ENCODE data around the gene GOLGA6A.
A peak's percentile ranks its signal among the peaks of the same experiment; 100 is the strongest.
"Not testable (repeated sequence)": the region's sequence is repeated elsewhere in the genome, so short reads cannot be mapped to it uniquely, and the experiment has no call there.

Gene GOLGA6A, protein sequence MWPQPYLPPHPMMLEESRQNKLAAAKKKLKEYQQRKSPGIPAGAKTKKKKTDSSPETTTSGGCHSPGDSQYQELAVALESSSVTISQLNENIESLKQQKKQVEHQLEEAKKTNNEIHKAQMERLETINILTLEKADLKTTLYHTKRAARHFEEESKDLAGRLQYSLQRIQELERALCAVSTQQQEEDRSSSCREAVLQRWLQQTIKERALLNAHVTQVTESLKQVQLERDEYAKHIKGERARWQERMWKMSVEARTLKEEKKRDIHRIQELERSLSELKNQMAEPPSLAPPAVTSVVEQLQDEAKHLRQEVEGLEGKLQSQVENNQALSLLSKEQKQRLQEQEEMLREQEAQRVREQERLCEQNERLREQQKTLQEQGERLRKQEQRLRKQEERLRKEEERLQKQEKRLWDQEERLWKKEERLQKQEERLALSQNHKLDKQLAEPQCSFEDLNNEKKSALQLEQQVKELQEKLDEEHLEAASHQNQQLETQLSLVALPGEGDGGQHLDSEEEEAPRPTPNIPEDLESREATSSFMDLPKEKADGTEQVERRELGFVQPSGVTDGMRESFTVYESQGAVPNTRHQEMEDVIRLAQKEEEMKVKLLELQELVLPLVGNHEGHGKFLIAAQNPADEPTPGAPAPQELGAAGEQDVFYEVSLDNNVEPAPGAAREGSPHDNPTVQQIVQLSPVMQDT

DNA sequence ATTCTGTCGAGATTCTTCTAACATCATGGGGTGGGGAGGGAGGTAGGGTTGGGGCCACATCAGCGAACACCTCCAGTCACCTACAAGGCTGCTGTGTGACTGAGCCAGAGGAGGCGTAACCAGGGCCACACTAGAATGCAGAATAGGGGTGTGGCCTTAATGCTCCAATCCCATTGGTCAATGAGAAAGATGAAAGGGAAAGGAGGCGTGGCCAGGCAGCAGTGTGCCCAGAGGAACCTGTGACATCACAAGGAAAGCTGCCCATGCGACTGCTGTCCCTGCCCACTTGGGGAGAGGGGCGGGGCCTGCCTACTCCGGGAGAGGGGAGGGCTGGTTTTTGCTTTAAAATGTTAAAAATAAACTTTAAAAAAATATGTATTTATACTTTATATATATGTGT is at the start of gene GOLGA6A:
GOLGA6A (minus strand) TSS at position 101 of the 400 bp plus-strand sequence; CDS start at position 60, 41 bp downstream.
- not testable (repeated sequence) for DNase-seq (ENCODE audit: low read depth, low spot score)

DNA sequence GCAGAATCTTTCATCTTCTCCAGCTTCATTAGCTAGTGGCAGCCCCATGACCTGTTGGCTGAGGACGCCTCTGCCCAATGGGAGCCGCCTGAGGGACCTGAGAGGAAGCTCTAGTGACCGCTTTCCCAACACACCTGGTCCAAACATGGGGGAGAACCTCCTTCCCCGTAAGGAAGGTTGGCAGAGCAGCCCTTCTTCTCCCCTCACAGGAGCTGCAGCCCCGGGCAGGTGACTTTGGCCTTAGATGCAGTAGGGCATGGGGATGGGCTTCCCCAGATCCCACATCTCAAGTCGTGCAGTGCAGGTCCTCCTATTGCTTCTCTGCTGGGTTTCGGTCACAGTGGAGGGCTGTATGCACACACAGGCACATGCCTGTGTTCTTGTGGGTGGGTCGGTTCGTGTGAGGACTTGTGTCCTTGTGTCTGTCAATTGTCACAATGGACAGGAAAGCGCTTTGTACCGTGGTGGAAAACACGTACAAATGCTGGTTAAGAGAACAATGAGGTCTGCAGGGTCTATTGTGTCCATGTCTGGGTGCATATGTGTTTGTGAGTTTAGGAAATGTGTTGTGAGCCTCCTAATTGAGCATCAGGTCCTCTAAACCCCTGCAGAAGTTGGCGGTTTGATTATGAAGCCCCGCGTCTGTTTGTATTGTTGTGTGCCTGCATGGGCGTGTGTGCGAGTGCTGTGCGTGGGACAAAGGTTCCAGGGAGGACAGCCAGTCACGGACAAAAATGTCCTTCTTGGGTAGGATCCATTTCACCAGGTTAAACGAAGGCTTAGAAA is 49.5 kb upstream of the GOLGA6A start:
- DNase-seq (ENCODE audit: low read depth, low spot score), result no peak

DNA sequence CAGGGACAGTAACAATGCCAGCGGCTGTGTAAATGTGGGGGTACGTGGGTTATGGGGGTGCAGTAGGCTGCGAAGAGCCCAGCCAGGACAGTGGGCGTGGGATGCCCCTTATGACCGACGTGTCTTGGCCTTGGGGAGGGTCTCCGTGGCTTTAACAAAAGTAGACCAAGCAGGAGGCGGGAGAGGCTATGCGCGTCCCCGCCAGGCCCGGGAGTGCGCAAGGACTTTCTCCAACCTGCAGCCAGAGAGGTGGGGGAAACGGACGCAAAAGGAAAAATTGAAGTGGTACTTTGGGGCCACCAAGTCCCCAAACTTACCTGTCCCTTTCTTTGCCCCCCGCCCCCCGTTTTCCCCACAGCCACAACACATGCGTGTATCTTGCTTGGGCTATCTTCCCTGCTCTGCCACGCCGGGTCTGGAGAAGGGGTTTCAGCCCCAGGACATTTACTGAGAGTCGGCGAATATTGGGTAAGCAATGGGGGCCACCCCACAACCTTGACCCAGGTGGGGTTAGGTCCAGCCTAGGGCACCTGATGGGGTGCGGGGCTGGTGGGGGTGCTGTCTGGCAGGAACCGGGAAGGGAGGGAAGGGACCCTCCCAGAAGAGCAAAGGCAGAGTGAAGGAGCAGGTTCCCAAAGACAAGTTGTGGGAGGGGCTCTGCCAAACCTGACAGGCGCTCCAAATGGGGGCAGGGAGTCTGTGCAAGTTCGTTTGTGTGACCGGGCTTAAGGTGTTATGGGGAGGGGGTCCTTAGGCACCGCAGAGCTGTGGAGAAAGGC is 48.7 kb upstream of the GOLGA6A start:
- DNase-seq (ENCODE audit: low read depth, low spot score), result no peak

GRCh38 chr15:74130155-74130848 is 48.0 kb upstream of the GOLGA6A start, which contains the start of gene ISLR2:
Gene ISLR2, plus strand, starts transcription at chr15:74130586. Its CDS starts 2,169 bp downstream, at chr15:74132755.
- DNase-seq (ENCODE audit: low read depth, low spot score), result no peak

- no peak for DNase-seq (ENCODE audit: low read depth, low spot score)
Observed at GRCh38 chr15:74129586-74130154, 47.3 kb upstream of the GOLGA6A start.

DNA sequence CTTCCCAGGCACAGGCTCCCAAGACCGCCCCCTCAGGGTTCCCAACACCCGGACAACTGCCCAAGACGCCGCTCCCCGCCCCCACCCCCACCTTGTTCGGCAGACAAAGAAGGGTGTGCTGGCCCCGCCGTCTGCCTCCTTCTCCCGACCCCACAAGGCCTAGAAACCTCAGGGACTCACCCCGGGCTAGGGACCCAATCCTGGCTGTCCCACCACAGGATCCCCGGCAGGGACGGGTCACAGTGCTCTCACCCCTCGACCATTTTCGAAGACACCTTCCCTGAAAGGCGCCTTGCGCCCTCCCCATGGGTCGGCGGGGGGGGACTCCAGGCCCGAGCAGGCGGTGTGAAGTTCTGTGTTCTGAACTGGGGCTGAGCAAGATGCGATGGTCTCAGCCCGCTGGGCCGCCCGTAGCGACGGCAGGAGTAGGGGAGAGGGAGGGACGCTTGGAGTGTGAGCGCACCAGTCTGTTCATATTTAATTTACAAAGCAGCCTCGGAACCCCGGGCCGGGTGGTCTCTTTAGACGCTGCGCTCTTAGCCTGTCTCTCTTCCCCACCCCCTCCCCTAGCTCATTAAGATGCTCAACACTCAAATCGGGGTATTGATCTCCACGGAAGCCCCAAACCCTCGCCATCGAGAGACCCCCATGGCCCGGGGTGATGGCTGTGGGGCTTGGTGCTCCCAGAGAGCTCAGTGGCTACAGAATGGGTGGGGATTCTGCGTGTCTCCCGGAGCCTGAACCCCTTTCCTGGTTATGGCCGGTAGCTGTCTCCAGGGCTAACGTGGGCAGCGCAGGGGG is 46.6 kb upstream of the GOLGA6A start:
- DNase-seq (ENCODE audit: low read depth, low spot score), result no peak

- DNase-seq (ENCODE audit: low read depth, low spot score), result no peak
Observed at GRCh38 chr15:74127954-74128784, 45.8 kb upstream of the GOLGA6A start.

DNA sequence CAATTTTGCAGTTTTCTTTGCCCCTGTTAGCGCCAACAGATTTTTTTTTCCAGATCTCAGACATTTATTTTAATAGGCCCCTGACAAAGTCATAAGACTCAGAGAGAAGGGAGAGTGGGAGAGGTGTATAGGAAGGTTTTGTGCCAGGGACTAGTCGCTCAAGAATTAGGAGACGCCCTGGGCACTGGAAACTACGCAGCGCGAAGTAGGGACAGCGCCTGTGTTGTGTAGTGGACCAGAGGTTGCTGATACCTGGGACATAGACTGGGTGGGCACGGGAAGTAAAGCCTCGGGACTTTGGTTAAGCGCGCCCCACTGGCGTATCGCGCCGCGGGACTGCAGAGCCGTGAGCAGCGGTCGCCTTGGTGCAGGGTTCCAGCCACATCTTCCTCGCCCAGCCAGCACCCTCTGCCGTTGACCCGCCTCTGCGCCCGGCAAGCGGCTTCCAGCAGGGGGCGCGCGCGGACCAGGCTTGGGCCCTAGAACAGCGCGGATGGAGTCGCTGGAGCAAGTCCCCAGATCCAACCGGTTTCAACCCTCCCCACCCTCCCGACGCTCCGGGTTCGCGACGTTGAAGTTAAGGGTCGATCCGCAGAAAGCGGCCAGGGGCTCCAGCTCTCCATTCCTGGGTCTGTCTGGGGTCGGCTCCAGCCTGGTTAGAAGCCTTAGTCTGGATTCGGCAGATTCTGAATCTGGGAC is 45.1 kb upstream of the GOLGA6A start:
- peak; percentile 73 for DNase-seq (ENCODE audit: low read depth, low spot score)

DNA sequence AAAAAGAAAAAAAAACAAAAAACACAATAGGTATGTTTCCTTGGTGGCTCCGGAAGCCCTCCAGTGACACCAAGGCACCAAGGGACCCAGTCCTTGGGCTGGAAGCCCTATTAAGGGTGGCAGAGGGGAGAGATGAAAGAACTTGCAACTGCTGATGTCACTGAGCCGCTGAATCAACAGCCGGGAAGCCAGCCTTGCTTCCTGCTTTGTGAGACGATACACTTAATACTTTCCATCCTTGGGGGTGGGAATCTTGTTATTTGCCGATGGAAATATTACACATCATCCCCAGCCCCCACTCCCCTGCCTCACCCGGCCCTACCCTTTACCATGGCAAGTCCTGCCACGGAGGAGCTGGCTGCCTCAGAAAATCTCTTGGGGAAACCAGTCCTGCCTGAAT is 42.4 kb upstream of the GOLGA6A start:
- no peak for DNase-seq (ENCODE audit: low read depth, low spot score)

DNA sequence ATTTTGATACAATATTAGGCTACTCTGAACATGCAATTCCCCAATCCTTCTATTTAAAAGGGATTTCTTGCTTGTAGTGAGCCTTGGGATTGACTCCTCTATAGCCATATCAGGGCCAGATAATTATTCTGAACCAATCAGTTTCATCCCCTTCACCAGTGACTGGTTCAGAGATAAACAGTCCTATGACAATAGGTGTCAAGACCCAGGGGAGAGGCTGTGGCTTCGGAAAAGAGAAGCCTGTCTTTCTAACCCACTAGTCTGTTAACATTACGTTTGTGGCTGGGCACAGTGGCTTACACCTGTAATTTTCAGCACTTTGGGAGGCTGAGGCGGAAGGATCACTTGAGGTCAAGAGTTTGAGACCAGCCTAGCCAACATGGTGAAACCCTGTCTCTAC is 41.8 kb upstream of the GOLGA6A start:
- DNase-seq (ENCODE audit: low read depth, low spot score), result no peak

GRCh38 chr15:74123658-74124057 is 41.3 kb upstream of the GOLGA6A start:
- no peak for DNase-seq (ENCODE audit: low read depth, low spot score)

- DNase-seq (ENCODE audit: low read depth, low spot score), result no peak
Observed at GRCh38 chr15:74123131-74123429, 40.7 kb upstream of the GOLGA6A start.

DNA sequence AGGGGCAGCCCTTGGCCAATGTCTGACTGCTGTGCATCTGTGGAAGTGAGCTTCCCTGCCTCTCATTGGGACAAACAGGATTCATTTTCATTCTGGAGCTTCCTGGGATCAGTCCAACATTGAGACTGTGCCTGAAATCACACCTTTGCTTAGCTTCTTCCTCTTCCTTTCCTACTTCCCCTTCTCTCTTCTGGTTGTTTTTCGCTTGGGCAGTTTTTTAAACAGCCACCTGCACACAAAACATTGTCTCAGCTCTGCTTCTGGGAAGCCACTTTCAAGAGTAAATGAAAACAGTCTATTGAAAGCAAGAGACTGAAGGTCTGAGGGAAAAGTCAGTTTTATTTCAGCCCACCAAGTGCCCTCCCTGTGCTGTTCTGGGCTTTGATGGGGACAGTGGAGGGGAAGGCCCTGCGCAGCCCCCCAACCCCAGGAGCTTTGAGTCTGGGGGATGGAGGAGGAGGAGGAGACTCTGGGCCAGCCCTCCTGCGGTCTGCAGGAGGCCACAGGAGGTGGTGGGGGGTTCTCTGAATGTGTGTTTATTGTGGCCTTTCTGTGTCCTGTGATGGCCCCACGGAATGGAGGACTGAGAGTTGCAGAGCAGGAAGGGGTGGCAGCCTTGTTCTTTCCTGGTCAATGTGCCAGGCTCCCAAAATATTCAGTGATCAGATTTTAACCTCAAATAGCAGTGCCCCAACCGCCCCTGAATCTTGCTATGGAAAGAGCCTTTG is 40.2 kb upstream of the GOLGA6A start:
- DNase-seq (ENCODE audit: low read depth, low spot score), result no peak

DNA sequence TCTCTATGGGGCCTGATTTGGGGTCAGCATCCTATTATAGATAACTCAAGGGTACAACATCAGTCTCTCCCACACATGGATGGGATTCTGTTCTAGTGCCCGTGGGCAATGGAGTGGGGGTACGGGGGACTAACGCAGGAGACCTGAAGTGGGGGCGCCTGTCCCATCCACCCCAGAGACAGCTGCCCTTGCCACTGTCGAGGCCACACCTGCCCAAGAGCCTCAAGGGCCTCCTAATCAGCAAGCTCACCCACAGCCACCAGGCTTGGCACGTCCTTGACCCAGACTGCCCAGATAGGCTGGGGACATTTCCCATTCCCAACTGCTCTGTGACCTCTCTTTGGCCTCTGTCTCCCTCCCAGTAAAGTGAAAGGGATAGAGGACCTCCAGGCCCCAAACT is 39.5 kb upstream of the GOLGA6A start:
- no peak for DNase-seq (ENCODE audit: low read depth, low spot score)

DNA sequence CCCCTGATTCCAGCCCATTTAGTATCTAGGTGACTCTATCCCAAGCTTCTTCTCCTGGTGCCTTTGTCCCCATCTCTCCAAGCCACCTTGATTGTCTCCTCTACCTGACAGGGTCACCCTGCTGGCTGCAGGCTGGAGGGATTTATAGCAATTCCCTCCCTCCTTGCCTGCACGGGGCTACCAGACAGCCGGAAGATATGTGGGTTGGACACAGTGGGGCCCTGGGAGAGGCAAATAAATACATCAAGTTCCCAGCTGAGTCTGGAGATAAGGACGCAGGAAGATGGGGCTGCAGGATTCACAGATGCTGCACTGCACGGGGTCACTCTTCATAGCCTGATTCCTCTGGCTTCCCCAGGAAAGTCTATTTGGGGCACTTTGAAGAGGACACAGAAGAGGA is 38.7 kb upstream of the GOLGA6A start:
- DNase-seq (ENCODE audit: low read depth, low spot score), result no peak

DNA sequence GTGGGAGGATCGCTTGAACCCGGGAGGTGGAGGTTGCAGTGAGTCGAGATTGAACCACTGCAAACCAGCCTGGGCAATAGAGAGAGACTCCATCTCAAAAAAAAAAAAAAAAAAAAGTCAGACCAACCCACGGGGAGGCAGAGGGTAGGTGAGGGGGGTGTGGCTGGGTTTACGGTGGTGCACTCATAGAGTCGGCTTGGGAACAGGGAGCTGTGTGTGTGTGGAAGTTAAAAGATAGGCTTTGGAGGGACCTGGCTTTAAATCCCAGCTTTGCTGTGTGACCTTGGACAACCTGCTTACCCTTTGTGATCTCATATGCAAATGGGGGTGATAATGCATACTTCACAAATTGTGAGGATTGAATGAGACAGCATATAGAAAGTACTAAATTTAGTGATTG is 38.1 kb upstream of the GOLGA6A start:
- no peak for DNase-seq (ENCODE audit: low read depth, low spot score)

DNA sequence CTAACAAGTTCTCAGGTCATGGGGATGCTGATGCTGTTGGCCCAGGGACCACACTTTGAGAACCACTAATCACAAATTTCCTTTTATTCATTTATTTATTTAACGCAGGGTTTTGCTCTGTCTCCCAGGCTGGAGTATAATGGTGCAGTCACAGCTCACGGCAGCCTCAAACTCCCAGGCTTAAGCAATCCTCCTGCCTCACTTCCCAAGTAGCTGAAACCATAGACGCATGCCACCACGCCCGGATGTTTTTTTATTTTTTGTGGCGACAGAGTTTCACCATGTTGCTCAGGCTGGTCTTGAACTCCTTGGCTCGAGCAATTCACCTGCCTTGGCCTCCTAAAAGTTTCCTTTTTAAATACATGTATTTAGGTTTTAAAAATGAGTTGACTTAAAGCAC is 27.4 kb upstream of the GOLGA6A start:
- DNase-seq (ENCODE audit: low read depth, low spot score), result no peak

GRCh38 chr15:74108611-74109010 is 26.3 kb upstream of the GOLGA6A start:
- not testable (repeated sequence) for DNase-seq (ENCODE audit: low read depth, low spot score)
